ENCODE measurements around the gene TMEM178A.

Gene TMEM178A

GRCh38 chr2:39673018-39673417 is 7.3 kb downstream of the TMEM178A start:
- no peaks in the 10 kb centered on the region for H3K4me1 ChIP-seq (ENCODE audit: control insufficient read depth in 1 of 2, insufficient read depth in 2 of 2, low read length in 2 of 2)
- H3K4me3 ChIP-seq (ENCODE audit: low read depth in 1 of 2, low read length in 2 of 2): no peak overlapping the region
- peaks cover 8 to 21% of the 10 kb centered on the region in 2 donors for H3K27me3 ChIP-seq (ENCODE audit: control insufficient read depth in 1 of 2, insufficient read depth in 2 of 2, low read length in 2 of 2)
- H3K9ac ChIP-seq (ENCODE audit: low read depth in 1 of 2, low read length in 2 of 2): no peak overlapping the region
- no peaks in the 10 kb centered on the region for H3K36me3 ChIP-seq (ENCODE audit: control insufficient read depth in 1 of 2, insufficient read depth in 2 of 2, low read length in 2 of 2)
- H3K9me3 ChIP-seq (ENCODE audit: control insufficient read depth in 1 of 2, low read length in 2 of 2): no peaks in the 10 kb centered on the region
- no peak overlapping the region for H3K27ac ChIP-seq (ENCODE audit: low read depth, low read length)

GRCh38 chr2:39676342-39676741 is 10.6 kb downstream of the TMEM178A start:
- Histone ChIP-seq H3K4me1 (ENCODE audit: control insufficient read depth in 1 of 2, insufficient read depth in 2 of 2, low read length in 2 of 2) (no peaks in the 10 kb centered on the region), H3K27ac (ENCODE audit: low read depth, low read length) (no peak overlapping the region), H3K4me3 (ENCODE audit: low read depth in 1 of 2, low read length in 2 of 2) (no peak overlapping the region), H3K27me3 (ENCODE audit: control insufficient read depth in 1 of 2, insufficient read depth in 2 of 2, low read length in 2 of 2) (no peaks in the 10 kb centered on the region), H3K9ac (ENCODE audit: low read depth in 1 of 2, low read length in 2 of 2) (no peak overlapping the region), H3K36me3 (ENCODE audit: control insufficient read depth in 1 of 2, insufficient read depth in 2 of 2, low read length in 2 of 2) (no peaks in the 10 kb centered on the region), H3K9me3 (ENCODE audit: control insufficient read depth in 1 of 2, low read length in 2 of 2) (no peaks in the 10 kb centered on the region)

GRCh38 chr2:39678170-39678569 is 12.5 kb downstream of the TMEM178A start:
- no peak overlapping the region for H3K4me3 ChIP-seq (ENCODE audit: low read depth in 1 of 2, low read length in 2 of 2)
- no peaks in the 10 kb centered on the region for H3K27me3 ChIP-seq (ENCODE audit: control insufficient read depth in 1 of 2, insufficient read depth in 2 of 2, low read length in 2 of 2)
- no peaks in the 10 kb centered on the region for H3K36me3 ChIP-seq (ENCODE audit: control insufficient read depth in 1 of 2, insufficient read depth in 2 of 2, low read length in 2 of 2)
- no peak overlapping the region for H3K9ac ChIP-seq (ENCODE audit: low read depth in 1 of 2, low read length in 2 of 2)
- no peaks in the 10 kb centered on the region for H3K4me1 ChIP-seq (ENCODE audit: control insufficient read depth in 1 of 2, insufficient read depth in 2 of 2, low read length in 2 of 2)
- no peaks in the 10 kb centered on the region for H3K9me3 ChIP-seq (ENCODE audit: control insufficient read depth in 1 of 2, low read length in 2 of 2)
- no peak overlapping the region for H3K27ac ChIP-seq (ENCODE audit: low read depth, low read length)

DNA sequence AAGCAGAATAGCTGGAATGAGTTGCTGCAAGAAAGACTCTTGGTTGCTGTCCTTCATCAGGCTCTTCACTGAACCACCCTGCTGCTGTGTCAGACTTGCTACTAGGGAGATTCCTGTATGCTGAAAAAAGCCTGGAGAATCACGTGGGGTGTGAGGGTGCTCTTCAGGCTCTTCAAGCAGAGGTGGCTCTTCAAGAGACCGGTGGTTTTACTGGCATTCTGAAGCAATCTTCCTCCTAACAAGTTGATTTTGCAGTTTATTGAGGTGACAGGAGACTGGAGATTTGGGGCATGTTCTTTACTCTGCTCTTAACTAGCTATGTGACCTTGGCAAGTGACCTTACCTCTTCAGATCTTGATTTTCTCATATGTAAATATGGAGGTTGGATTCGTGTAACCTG is 14.1 kb downstream of the TMEM178A start:
- Histone ChIP-seq H3K9ac (ENCODE audit: low read depth in 1 of 2, low read length in 2 of 2) (no peak overlapping the region), H3K4me3 (ENCODE audit: low read depth in 1 of 2, low read length in 2 of 2) (no peak overlapping the region), H3K27ac (ENCODE audit: low read depth, low read length) (no peak overlapping the region), H3K9me3 (ENCODE audit: control insufficient read depth in 1 of 2, low read length in 2 of 2) (no peaks in the 10 kb centered on the region), H3K4me1 (ENCODE audit: control insufficient read depth in 1 of 2, insufficient read depth in 2 of 2, low read length in 2 of 2) (no peaks in the 10 kb centered on the region), H3K27me3 (ENCODE audit: control insufficient read depth in 1 of 2, insufficient read depth in 2 of 2, low read length in 2 of 2) (no peaks in the 10 kb centered on the region), H3K36me3 (ENCODE audit: control insufficient read depth in 1 of 2, insufficient read depth in 2 of 2, low read length in 2 of 2) (no peaks in the 10 kb centered on the region)

DNA sequence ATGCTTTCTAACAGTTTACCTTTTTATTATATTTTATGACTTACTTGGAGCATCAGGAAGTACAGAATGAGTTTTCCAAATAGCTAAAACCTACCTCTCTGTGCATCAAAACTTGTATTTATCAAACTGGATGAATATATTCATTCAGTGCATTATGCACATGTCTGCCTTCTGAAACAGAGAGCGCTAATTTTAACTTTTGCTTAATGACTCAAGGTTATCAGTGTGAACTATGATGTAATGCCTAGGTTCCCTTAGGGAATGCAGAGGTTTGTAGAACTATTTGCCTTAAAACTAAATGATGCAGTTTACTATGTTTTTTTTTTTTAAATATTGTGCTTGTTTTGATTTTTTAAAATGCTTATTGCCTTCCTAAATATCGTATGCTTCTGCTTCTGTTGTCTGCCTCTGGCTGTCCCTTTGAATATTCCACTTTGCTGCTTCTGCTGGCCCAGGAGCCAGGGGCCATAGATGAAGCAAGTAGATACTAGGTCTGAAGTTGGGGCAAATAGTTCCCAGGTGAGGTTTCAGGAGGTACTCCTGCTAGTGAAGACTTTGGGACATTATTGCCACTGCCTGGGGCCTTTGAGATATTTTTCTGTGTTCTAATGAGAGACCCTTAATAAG is 16.5 kb downstream of the TMEM178A start:
- no peaks in the 10 kb centered on the region for H3K36me3 ChIP-seq (ENCODE audit: control insufficient read depth in 1 of 2, insufficient read depth in 2 of 2, low read length in 2 of 2)
- no peaks in the 10 kb centered on the region for H3K27me3 ChIP-seq (ENCODE audit: control insufficient read depth in 1 of 2, insufficient read depth in 2 of 2, low read length in 2 of 2)
- H3K4me3 ChIP-seq (ENCODE audit: low read depth in 1 of 2, low read length in 2 of 2): no peak overlapping the region
- no peaks in the 10 kb centered on the region for H3K9me3 ChIP-seq (ENCODE audit: control insufficient read depth in 1 of 2, low read length in 2 of 2)
- H3K4me1 ChIP-seq (ENCODE audit: control insufficient read depth in 1 of 2, insufficient read depth in 2 of 2, low read length in 2 of 2): no peaks in the 10 kb centered on the region
- H3K27ac ChIP-seq (ENCODE audit: low read depth, low read length): no peak overlapping the region
- no peak overlapping the region for H3K9ac ChIP-seq (ENCODE audit: low read depth in 1 of 2, low read length in 2 of 2)

- no peaks in the 10 kb centered on the region for H3K9me3 ChIP-seq (ENCODE audit: control insufficient read depth in 1 of 2, low read length in 2 of 2)
- H3K27me3 ChIP-seq (ENCODE audit: control insufficient read depth in 1 of 2, insufficient read depth in 2 of 2, low read length in 2 of 2): no peaks in the 10 kb centered on the region
- no peak overlapping the region for H3K4me3 ChIP-seq (ENCODE audit: low read depth in 1 of 2, low read length in 2 of 2)
- H3K9ac ChIP-seq (ENCODE audit: low read depth in 1 of 2, low read length in 2 of 2): no peak overlapping the region
- no peak overlapping the region for H3K27ac ChIP-seq (ENCODE audit: low read depth, low read length)
- H3K4me1 ChIP-seq (ENCODE audit: control insufficient read depth in 1 of 2, insufficient read depth in 2 of 2, low read length in 2 of 2): no peaks in the 10 kb centered on the region
- H3K36me3 ChIP-seq (ENCODE audit: control insufficient read depth in 1 of 2, insufficient read depth in 2 of 2, low read length in 2 of 2): no peaks in the 10 kb centered on the region
Observed at GRCh38 chr2:39683022-39683699, 17.4 kb downstream of the TMEM178A start.

GRCh38 chr2:39684464-39684863 is 18.7 kb downstream of the TMEM178A start:
- Histone ChIP-seq H3K27ac (ENCODE audit: low read depth, low read length) (no peak overlapping the region), H3K27me3 (ENCODE audit: control insufficient read depth in 1 of 2, insufficient read depth in 2 of 2, low read length in 2 of 2) (no peaks in the 10 kb centered on the region), H3K4me3 (ENCODE audit: low read depth in 1 of 2, low read length in 2 of 2) (no peak overlapping the region), H3K9me3 (ENCODE audit: control insufficient read depth in 1 of 2, low read length in 2 of 2) (no peaks in the 10 kb centered on the region), H3K36me3 (ENCODE audit: control insufficient read depth in 1 of 2, insufficient read depth in 2 of 2, low read length in 2 of 2) (no peaks in the 10 kb centered on the region), H3K9ac (ENCODE audit: low read depth in 1 of 2, low read length in 2 of 2) (no peak overlapping the region), H3K4me1 (ENCODE audit: control insufficient read depth in 1 of 2, insufficient read depth in 2 of 2, low read length in 2 of 2) (no peaks in the 10 kb centered on the region)

DNA sequence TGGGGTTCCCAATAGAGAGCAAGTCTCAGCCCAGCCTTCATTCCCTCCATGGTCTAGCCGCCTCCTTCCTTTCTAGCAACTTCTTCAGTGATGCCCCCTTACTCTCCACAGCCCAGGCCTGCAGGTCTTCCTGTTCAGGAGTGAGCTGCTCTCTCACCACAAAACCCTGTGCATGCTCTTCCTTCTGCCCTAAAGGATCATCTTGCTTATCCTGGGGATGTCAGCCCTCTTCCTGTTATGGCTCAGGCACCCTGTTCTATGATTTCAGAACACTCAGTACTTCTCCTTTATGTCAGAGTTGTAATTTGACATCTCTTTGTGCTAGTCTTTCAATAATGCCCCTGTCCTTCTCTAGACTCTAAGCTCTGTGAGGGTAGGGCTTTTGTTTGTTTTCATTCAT is 19.4 kb downstream of the TMEM178A start:
- no peak overlapping the region for H3K4me3 ChIP-seq (ENCODE audit: low read depth in 1 of 2, low read length in 2 of 2)
- H3K9ac ChIP-seq (ENCODE audit: low read depth in 1 of 2, low read length in 2 of 2): no peak overlapping the region
- no peaks in the 10 kb centered on the region for H3K36me3 ChIP-seq (ENCODE audit: control insufficient read depth in 1 of 2, insufficient read depth in 2 of 2, low read length in 2 of 2)
- H3K9me3 ChIP-seq (ENCODE audit: control insufficient read depth in 1 of 2, low read length in 2 of 2): no peaks in the 10 kb centered on the region
- H3K4me1 ChIP-seq (ENCODE audit: control insufficient read depth in 1 of 2, insufficient read depth in 2 of 2, low read length in 2 of 2): no peaks in the 10 kb centered on the region
- no peaks in the 10 kb centered on the region for H3K27me3 ChIP-seq (ENCODE audit: control insufficient read depth in 1 of 2, insufficient read depth in 2 of 2, low read length in 2 of 2)
- no peak overlapping the region for H3K27ac ChIP-seq (ENCODE audit: low read depth, low read length)

DNA sequence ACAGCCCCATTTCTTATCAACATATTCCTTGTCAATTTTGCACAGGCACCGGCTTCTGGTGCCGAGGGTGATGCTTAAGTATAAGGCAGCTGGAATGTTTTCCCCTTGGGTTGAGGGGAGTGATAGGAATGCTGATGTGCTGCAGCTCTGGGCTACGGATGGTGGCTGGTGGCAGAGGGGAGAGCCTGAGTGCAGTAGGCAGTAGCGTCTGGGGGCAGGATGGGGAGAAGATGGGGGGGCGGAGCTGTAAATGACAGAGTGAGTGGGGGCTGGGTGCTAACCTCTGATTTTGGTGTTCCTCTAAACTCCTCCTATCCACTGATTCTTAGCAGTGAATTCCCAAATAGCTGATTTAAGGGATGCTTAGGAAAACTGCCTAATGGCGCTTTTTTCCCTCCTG is 20.7 kb downstream of the TMEM178A start:
- Histone ChIP-seq H3K27me3 (ENCODE audit: control insufficient read depth in 1 of 2, insufficient read depth in 2 of 2, low read length in 2 of 2) (no peaks in the 10 kb centered on the region), H3K9ac (ENCODE audit: low read depth in 1 of 2, low read length in 2 of 2) (no peak overlapping the region), H3K4me3 (ENCODE audit: low read depth in 1 of 2, low read length in 2 of 2) (no peak overlapping the region), H3K27ac (ENCODE audit: low read depth, low read length) (no peak overlapping the region), H3K36me3 (ENCODE audit: control insufficient read depth in 1 of 2, insufficient read depth in 2 of 2, low read length in 2 of 2) (no peaks in the 10 kb centered on the region), H3K9me3 (ENCODE audit: control insufficient read depth in 1 of 2, low read length in 2 of 2) (no peaks in the 10 kb centered on the region), H3K4me1 (ENCODE audit: control insufficient read depth in 1 of 2, insufficient read depth in 2 of 2, low read length in 2 of 2) (no peaks in the 10 kb centered on the region)

- Histone ChIP-seq H3K27ac (ENCODE audit: low read depth, low read length) (no peak overlapping the region), H3K4me3 (ENCODE audit: low read depth in 1 of 2, low read length in 2 of 2) (no peak overlapping the region), H3K36me3 (ENCODE audit: control insufficient read depth in 1 of 2, insufficient read depth in 2 of 2, low read length in 2 of 2) (no peaks in the 10 kb centered on the region), H3K9ac (ENCODE audit: low read depth in 1 of 2, low read length in 2 of 2) (no peak overlapping the region), H3K9me3 (ENCODE audit: control insufficient read depth in 1 of 2, low read length in 2 of 2) (no peaks in the 10 kb centered on the region), H3K4me1 (ENCODE audit: control insufficient read depth in 1 of 2, insufficient read depth in 2 of 2, low read length in 2 of 2) (no peaks in the 10 kb centered on the region), H3K27me3 (ENCODE audit: control insufficient read depth in 1 of 2, insufficient read depth in 2 of 2, low read length in 2 of 2) (no peaks in the 10 kb centered on the region)
Observed at GRCh38 chr2:39688181-39688580, 22.5 kb downstream of the TMEM178A start.

All from duodenal mucosa (tissue), 2 donors.